ENCODE measurements around the gene HINFP. TPM values are rescaled to one million over a fixed set of nuclear protein-coding genes. Genes with fewer than 3 reads are reported as not detected.

HINFP gene
- total RNA-seq, 1 experiment from 2014 or later, result 38.1 TPM

GRCh38 chr11:119172513-119172912 is 51.1 kb downstream of the HINFP start:
- peaks cover 21 to 38% of the 10 kb centered on the region in 2 experiments for H3K4me1 ChIP-seq (ENCODE audit: control insufficient read depth in 1 of 2, insufficient read depth in 2 of 2, low read length in 2 of 2)
- peaks cover 0 to 5% of the 10 kb centered on the region in 2 experiments; a peak in 1 of 4 replicates for H3K36me3 ChIP-seq (ENCODE audit: control insufficient read depth in 1 of 2, insufficient read depth in 2 of 2, low read length in 2 of 2)
- ChIA-PET RAD21 (ENCODE audit: low non-redundant PET in 1 of 2, low total read pairs in 2 of 2, uncharacterized antibody in 2 of 2, unreplicated experiment in 2 of 2) (no interaction called here), POLR2A (no interaction called here), CTCF (no interaction called here)
- H3K27ac ChIP-seq (ENCODE audit: low read depth, low read length), result no peak overlapping the region
- intact Hi-C loops (cut with micrococcal nuclease), result no loop called here
- BruUV-seq (replicated peaks), result no TSS peak
- no peak overlapping the region for H3K4me3 ChIP-seq (replicated peaks in 1 of 2; ENCODE audit: low read depth in 1 of 2, low read length in 2 of 2)
- H3K79me2 ChIP-seq (ENCODE audit: insufficient read depth, low read length), result no peaks in the 10 kb centered on the region; the same call in 1 of the 2 replicates
- TF ChIP-seq TCF7L2 (IDR thresholded peaks at IDR 0.05; ENCODE audit: borderline replicate concordance, extremely low read depth, insufficient read depth, insufficient read length), result no peak
- no peak for TF ChIP-seq SP1 (IDR thresholded peaks at IDR 0.05; ENCODE audit: low read depth)
- no peak for TF ChIP-seq SRF (IDR thresholded peaks at IDR 0.05; ENCODE audit: low read depth)
- no peak for TF ChIP-seq ZFX (IDR thresholded peaks at IDR 0.05)
- TF ChIP-seq JUND (IDR thresholded peaks at IDR 0.05), result no peak
- no peak for TF ChIP-seq MAX (IDR thresholded peaks at IDR 0.05)
- no peak for TF ChIP-seq CTCF (IDR thresholded peaks at IDR 0.05 in 2 of 3, conservative IDR thresholded peaks at IDR 0.05 in 1 of 3; ENCODE audit: borderline replicate concordance in 1 of 3, insufficient read depth in 1 of 3, low read depth in 2 of 3, low read length in 2 of 3)
- TF ChIP-seq CEBPB (IDR thresholded peaks at IDR 0.05; ENCODE audit: low read depth), result no peak
- no peak for TF ChIP-seq REST (IDR thresholded peaks at IDR 0.05; ENCODE audit: low read depth)
- no peak for TF ChIP-seq ZBTB33 (IDR thresholded peaks at IDR 0.05; ENCODE audit: extremely low read depth, insufficient replicate concordance, low read length)
- no peak for TF ChIP-seq ATF3 (IDR thresholded peaks at IDR 0.05)
- no peak for TF ChIP-seq SIN3A (IDR thresholded peaks at IDR 0.05; ENCODE audit: low read depth)
- TF ChIP-seq ZNF274 (IDR thresholded peaks at IDR 0.05; ENCODE audit: low read depth, low read length), result no peak
- TF ChIP-seq EGR1 (IDR thresholded peaks at IDR 0.05; ENCODE audit: low read depth), result no peak
- TF ChIP-seq RAD21 (IDR thresholded peaks at IDR 0.05; ENCODE audit: low read depth), result no peak
- H3K27me3 ChIP-seq (ENCODE audit: insufficient read depth, low read length), result no peaks in the 10 kb centered on the region
- ATAC-seq (no peak), DNase-seq (ENCODE audit: low read depth, low spot score) (no peak)
- H3K9me3 ChIP-seq (ENCODE audit: control insufficient read depth in 1 of 2, insufficient read depth in 1 of 2, low read depth in 1 of 2, low read length in 2 of 2), result no peaks in the 10 kb centered on the region
- H3K9ac ChIP-seq (ENCODE audit: low read length), result no peak overlapping the region
- H2AFZ ChIP-seq (ENCODE audit: low read depth, low read length, poor library complexity, severe bottlenecking), result no peak overlapping the region
- H3K9me2 ChIP-seq (ENCODE audit: insufficient read depth), result no peaks in the 10 kb centered on the region
- H3K4me2 ChIP-seq (ENCODE audit: low read length), result no peak overlapping the region
- H4K20me1 ChIP-seq (ENCODE audit: insufficient read depth), result no peaks in the 10 kb centered on the region

All from HCT116 (cell line).